ENCODE results near the gene DDX18.

The DDX18 gene

GRCh38 chr2:117859924-117860647 is 45.6 kb downstream of the DDX18 start:
- no peak overlapping the region for H3K4me3 ChIP-seq (ENCODE audit: low read length)
- H3K9me3 ChIP-seq (ENCODE audit: control insufficient read depth, low read length) = no peaks in the 10 kb centered on the region
- peaks cover 9% of the 10 kb centered on the region for H3K27me3 ChIP-seq (ENCODE audit: control insufficient read depth, insufficient read depth, low read length)
- no peaks in the 10 kb centered on the region for H3K36me3 ChIP-seq (ENCODE audit: control insufficient read depth, insufficient read depth, low read length)
- H3K4me1 ChIP-seq (ENCODE audit: control insufficient read depth, insufficient read depth, low read length) = no peaks in the 10 kb centered on the region
- no peak overlapping the region for H3K9ac ChIP-seq (ENCODE audit: low read length)

- H3K4me1 ChIP-seq (ENCODE audit: control insufficient read depth, insufficient read depth, low read length) = no peaks in the 10 kb centered on the region
- H3K9me3 ChIP-seq (ENCODE audit: control insufficient read depth, low read length) = no peaks in the 10 kb centered on the region
- H3K4me3 ChIP-seq (ENCODE audit: low read length) = no peak overlapping the region
- H3K36me3 ChIP-seq (ENCODE audit: control insufficient read depth, insufficient read depth, low read length) = no peaks in the 10 kb centered on the region
- no peak overlapping the region for H3K9ac ChIP-seq (ENCODE audit: low read length)
- H3K27me3 ChIP-seq (ENCODE audit: control insufficient read depth, insufficient read depth, low read length) = peaks cover 9% of the 10 kb centered on the region
Observed at GRCh38 chr2:117862459-117862858, 48.0 kb downstream of the DDX18 start.

- Histone ChIP-seq H3K36me3 (ENCODE audit: control insufficient read depth, insufficient read depth, low read length) (no peaks in the 10 kb centered on the region), H3K9me3 (ENCODE audit: control insufficient read depth, low read length) (no peaks in the 10 kb centered on the region), H3K27me3 (ENCODE audit: control insufficient read depth, insufficient read depth, low read length) (no peaks in the 10 kb centered on the region), H3K9ac (ENCODE audit: low read length) (no peak overlapping the region), H3K4me1 (ENCODE audit: control insufficient read depth, insufficient read depth, low read length) (no peaks in the 10 kb centered on the region), H3K4me3 (ENCODE audit: low read length) (no peak overlapping the region)
Observed at GRCh38 chr2:117875786-117876185, 61.3 kb downstream of the DDX18 start.

- Histone ChIP-seq H3K4me3 (ENCODE audit: low read length) (no peak overlapping the region), H3K9ac (ENCODE audit: low read length) (no peak overlapping the region)
Observed at GRCh38 chr2:117879003-117879402, 64.5 kb downstream of the DDX18 start.

More at GRCh38 chr2:117879003-117879402, 64.5 kb downstream of the DDX18 start:
- Histone ChIP-seq H3K27me3 (ENCODE audit: control insufficient read depth, insufficient read depth, low read length) (no peaks in the 10 kb centered on the region), H3K4me1 (ENCODE audit: control insufficient read depth, insufficient read depth, low read length) (no peaks in the 10 kb centered on the region), H3K9me3 (ENCODE audit: control insufficient read depth, low read length) (no peaks in the 10 kb centered on the region), H3K36me3 (ENCODE audit: control insufficient read depth, insufficient read depth, low read length) (no peaks in the 10 kb centered on the region)
